Neural cell (in vitro differentiated cells): ENCODE measurements around the gene DHRS4L2.

Experiments used
- EZH2 ChIP-seq: fragments of 200-600, 300-800 bp; shearing (Covaris generic), sonication (generic); IDR thresholded peaks from 2 replicates; pipeline ENCODE4 v1.6.1; 2014; ENCODE audit warnings: antibody characterized with exemption, low read length, borderline replicate concordance, mild to moderate bottlenecking; ENCODE audit not compliant: insufficient read depth, poor library complexity, severe bottlenecking
- TF ChIP-seq, protein P1 (sequence below): IDR thresholded peaks from 2 replicates; pipeline ENCODE4 v1.6.1; 2012; ENCODE audit warnings: borderline replicate concordance
- TF ChIP-seq, protein P2 (sequence below): fragments of 450-650 bp; IDR thresholded peaks from 2 replicates; pipeline ENCODE4 v1.5.1; 2014; ENCODE audit warnings: antibody characterized with exemption, mild to moderate bottlenecking, moderate library complexity; ENCODE audit not compliant: poor library complexity, severe bottlenecking

DNA sequence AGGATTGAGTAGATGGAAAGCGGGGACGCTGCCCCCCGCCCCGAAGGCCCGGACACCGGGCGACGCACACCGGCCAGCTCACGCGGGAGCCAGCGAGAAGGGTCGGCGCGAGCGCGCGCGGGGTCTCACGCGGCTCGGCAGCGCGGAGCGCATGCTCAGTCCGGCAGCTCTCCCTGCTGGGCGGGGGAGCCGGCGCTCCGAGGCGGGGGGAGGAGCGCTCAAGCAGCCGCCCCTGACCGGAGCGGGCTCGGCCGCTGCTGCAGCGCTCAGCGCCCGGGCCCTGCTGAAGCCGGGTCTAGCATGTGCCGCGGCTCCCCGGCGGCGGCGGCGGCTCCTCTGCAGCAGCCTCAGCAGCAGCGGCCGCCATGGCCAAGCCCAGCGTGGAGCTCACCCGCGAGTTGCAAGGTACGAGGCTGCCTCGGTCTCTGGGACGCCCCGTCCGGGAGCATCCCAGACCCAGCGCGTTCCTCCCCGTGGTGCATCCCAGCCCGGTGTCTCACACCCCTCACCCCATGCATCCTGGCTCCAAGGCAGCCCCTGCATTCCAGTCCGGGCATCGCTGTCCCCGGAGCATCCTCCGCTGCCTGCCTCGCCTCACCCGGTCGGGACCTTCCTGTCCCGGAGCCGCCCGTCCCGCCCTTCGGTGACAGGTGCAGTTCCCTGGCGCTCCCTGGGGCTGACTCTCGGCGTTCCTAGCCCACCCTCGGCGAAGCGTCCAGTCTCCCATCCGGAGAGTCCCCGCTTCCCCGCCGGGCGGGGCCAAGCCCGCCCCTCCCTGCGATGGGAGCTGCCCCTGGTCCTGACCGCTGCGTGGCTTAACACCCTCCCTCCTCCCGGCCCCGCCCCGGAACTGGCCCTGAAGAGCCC lies 63.3 kb downstream of the DHRS4L2 start, which contains the start of gene CARMIL3:
- no peak for TF ChIP-seq EZH2
- TF ChIP-seq, protein P1, sequence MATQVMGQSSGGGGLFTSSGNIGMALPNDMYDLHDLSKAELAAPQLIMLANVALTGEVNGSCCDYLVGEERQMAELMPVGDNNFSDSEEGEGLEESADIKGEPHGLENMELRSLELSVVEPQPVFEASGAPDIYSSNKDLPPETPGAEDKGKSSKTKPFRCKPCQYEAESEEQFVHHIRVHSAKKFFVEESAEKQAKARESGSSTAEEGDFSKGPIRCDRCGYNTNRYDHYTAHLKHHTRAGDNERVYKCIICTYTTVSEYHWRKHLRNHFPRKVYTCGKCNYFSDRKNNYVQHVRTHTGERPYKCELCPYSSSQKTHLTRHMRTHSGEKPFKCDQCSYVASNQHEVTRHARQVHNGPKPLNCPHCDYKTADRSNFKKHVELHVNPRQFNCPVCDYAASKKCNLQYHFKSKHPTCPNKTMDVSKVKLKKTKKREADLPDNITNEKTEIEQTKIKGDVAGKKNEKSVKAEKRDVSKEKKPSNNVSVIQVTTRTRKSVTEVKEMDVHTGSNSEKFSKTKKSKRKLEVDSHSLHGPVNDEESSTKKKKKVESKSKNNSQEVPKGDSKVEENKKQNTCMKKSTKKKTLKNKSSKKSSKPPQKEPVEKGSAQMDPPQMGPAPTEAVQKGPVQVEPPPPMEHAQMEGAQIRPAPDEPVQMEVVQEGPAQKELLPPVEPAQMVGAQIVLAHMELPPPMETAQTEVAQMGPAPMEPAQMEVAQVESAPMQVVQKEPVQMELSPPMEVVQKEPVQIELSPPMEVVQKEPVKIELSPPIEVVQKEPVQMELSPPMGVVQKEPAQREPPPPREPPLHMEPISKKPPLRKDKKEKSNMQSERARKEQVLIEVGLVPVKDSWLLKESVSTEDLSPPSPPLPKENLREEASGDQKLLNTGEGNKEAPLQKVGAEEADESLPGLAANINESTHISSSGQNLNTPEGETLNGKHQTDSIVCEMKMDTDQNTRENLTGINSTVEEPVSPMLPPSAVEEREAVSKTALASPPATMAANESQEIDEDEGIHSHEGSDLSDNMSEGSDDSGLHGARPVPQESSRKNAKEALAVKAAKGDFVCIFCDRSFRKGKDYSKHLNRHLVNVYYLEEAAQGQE: no peak
- TF ChIP-seq, protein P2, sequence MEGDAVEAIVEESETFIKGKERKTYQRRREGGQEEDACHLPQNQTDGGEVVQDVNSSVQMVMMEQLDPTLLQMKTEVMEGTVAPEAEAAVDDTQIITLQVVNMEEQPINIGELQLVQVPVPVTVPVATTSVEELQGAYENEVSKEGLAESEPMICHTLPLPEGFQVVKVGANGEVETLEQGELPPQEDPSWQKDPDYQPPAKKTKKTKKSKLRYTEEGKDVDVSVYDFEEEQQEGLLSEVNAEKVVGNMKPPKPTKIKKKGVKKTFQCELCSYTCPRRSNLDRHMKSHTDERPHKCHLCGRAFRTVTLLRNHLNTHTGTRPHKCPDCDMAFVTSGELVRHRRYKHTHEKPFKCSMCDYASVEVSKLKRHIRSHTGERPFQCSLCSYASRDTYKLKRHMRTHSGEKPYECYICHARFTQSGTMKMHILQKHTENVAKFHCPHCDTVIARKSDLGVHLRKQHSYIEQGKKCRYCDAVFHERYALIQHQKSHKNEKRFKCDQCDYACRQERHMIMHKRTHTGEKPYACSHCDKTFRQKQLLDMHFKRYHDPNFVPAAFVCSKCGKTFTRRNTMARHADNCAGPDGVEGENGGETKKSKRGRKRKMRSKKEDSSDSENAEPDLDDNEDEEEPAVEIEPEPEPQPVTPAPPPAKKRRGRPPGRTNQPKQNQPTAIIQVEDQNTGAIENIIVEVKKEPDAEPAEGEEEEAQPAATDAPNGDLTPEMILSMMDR: no peak
